GM12878 (cell line): ENCODE measurements around the gene TH. TPM values are rescaled to one million over a fixed set of nuclear protein-coding genes. Genes with fewer than 3 reads are reported as not detected.

Source experiments
- ATAC-seq: fragments of 200-7000 bp; cut with Tn5 transposase; 3 replicates; pipeline ENCODE4 v1.9.1; 2020; ENCODE audit warnings: mild to moderate bottlenecking, moderate library complexity
- BruUV-seq: library from RNA; stranded (reverse); fragments of 400-500 nt; replicated peaks from 2 replicates; lab custom pipeline; 2021; lab: Mats Ljungman, UMichigan
- CTCF ChIA-PET: fragments of 300-600 bp; sonication (Branson Sonifier 250); formaldehyde crosslinking; extraction: SDS; loops from one replicate; lab custom pipeline; 2021; ENCODE audit warnings: inconsistent platforms; lab: Yijun Ruan, JAX
- POLR2A ChIA-PET: fragments of 350-600 bp; formaldehyde crosslinking; extraction: SDS; loops from one replicate; lab custom pipeline; 2021; ENCODE audit warnings: inconsistent platforms; lab: Charles Lee
- RAD21 ChIA-PET: fragments of 300-600 bp; sonication (Branson Sonifier 250); formaldehyde crosslinking; loops from one replicate; lab custom pipeline; 2023; ENCODE audit warnings: antibody characterized with exemption; ENCODE audit not compliant: unreplicated experiment; lab: Charles Lee
- SMC1A ChIA-PET: fragments of 300-600 bp; sonication (Branson Sonifier 250); formaldehyde crosslinking; loops from one replicate; lab custom pipeline; 2023; ENCODE audit not compliant: unreplicated experiment, uncharacterized antibody; lab: Charles Lee
- DNase-seq: peaks from one replicate; pipeline ENCODE4 v3.0.0-alpha.2; 2011; ENCODE audit warnings: low read depth, low spot score
- FAIRE-seq: peaks from 3 replicates; lab custom pipeline; 2011; peaks lifted over from hg19 to GRCh38; lab: Jason Lieb, UNC
- H2AFZ ChIP-seq: 2 replicates; pipeline ENCODE4 v1.6.0; 2011; ENCODE audit warnings: low read depth, low read length, control low read depth; ENCODE audit not compliant: control insufficient read depth
- H3K27ac ChIP-seq: 2 replicates; pipeline ENCODE4 v1.5.1; 2011; ENCODE audit warnings: control low read depth; ENCODE audit not compliant: control insufficient read depth, insufficient read depth
- H3K27me3 ChIP-seq, 2 experiments: replicated peaks in 1 of 2; 2 replicates each; pipeline versions ENCODE4 v1.6.0 to v1.6.1; 2011; ENCODE audit warnings: low read length in 1 of 2; ENCODE audit not compliant: control insufficient read depth in 2 of 2, insufficient read depth in 2 of 2
- H3K36me3 ChIP-seq, 2 experiments: 2 replicates each; pipeline ENCODE4 v1.5.1; 2011; ENCODE audit warnings: low read length in 1 of 2; ENCODE audit not compliant: control insufficient read depth in 2 of 2, insufficient read depth in 2 of 2
- H3K4me1 ChIP-seq: 2 replicates; pipeline ENCODE4 v1.6.1; 2011; ENCODE audit warnings: mild to moderate bottlenecking, low read length, moderate library complexity, mixed read lengths; ENCODE audit not compliant: control insufficient read depth, insufficient read depth
- H3K4me2 ChIP-seq: 2 replicates; pipeline ENCODE4 v1.6.0; 2011; ENCODE audit warnings: control low read depth; ENCODE audit not compliant: control insufficient read depth, insufficient read depth
- H3K4me3 ChIP-seq: fragments of 200-600 bp; sonication (generic); 2 replicates; pipeline ENCODE4 v1.5.1; 2016
- H3K79me2 ChIP-seq: 2 replicates; pipeline ENCODE4 v1.6.0; 2011; ENCODE audit warnings: low read length; ENCODE audit not compliant: control insufficient read depth, insufficient read depth
- H3K9ac ChIP-seq: 2 replicates; pipeline ENCODE4 v1.8.0; 2011; ENCODE audit warnings: low read length, control low read depth, mixed read lengths; ENCODE audit not compliant: control insufficient read depth, insufficient read depth
- H3K9me3 ChIP-seq: replicated peaks from 3 replicates; pipeline ENCODE4 v1.5.1; 2011; ENCODE audit warnings: mild to moderate bottlenecking, low read length; ENCODE audit not compliant: control insufficient read depth, insufficient read depth
- H4K20me1 ChIP-seq: 2 replicates; pipeline ENCODE4 v1.6.0; 2011; ENCODE audit not compliant: control insufficient read depth, insufficient read depth
- CEBPB ChIP-seq, 2 experiments: fragments of 150-350 bp in 1 of 2; IDR thresholded peaks; 2 replicates each; pipeline ENCODE4 v1.6.1; 2012 to 2014; ENCODE audit warnings: low read depth in 2 of 2, low read length in 2 of 2, borderline replicate concordance in 1 of 2, inconsistent platforms in 1 of 2
- IKZF2 ChIP-seq, 2 experiments: fragments of 450-650 bp; IDR thresholded peaks; 2 replicates each; pipeline ENCODE4 v1.6.1; 2017; ENCODE audit warnings: mild to moderate bottlenecking in 2 of 2, moderate library complexity in 2 of 2
- MEF2A ChIP-seq: IDR thresholded peaks from 2 replicates; pipeline ENCODE4 v1.6.1; 2011; ENCODE audit warnings: low read depth, mild to moderate bottlenecking, low read length, moderate library complexity; ENCODE audit not compliant: insufficient read depth
- NFYA ChIP-seq: IDR thresholded peaks from 2 replicates; pipeline ENCODE4 v1.6.1; 2011; ENCODE audit warnings: low read depth, mild to moderate bottlenecking, low read length, improper control_type of control experiment, borderline replicate concordance
- WGBS: methylation state at CpG from one replicate; pipeline ENCODE4 v1.1.6; 2016; ENCODE audit warnings: low lambda C conversion rate; ENCODE audit not compliant: insufficient replicate concordance, insufficient coverage; ENCODE audit errors: missing lambda C conversion rate; 5-methylcytosine and 5-hydroxymethylcytosine counted together
- in situ Hi-C: fragments of 300-500 bp; cut with MboI; formaldehyde crosslinking; loops from 9 replicates; pipeline ENCODE4 v1.14.3; 2018; ENCODE audit warnings: mixed read lengths
- intact Hi-C: fragments of 100-400 bp; cut with micrococcal nuclease; formaldehyde crosslinking; loops from one replicate; pipeline ENCODE4 v1.14.2; 2022; ENCODE audit not compliant: unreplicated experiment
- polyA plus RNA-seq, 11 experiments: library from polyadenylated mRNA; depleted of rRNA in 4 of 11; unstranded in 6 of 11; stranded (reverse) in 5 of 11; fragments of >200 nt; fragmentation: Nextera tagmentation in 4 of 11; fragmentation: Illumina TruSeq in 1 of 11; extraction: Ambion mirVana in 4 of 11; extraction: Trizol in 1 of 11; gene quantifications; 1 replicate in 1 of 11; 2 replicates in 10 of 11; pipeline versions ENCODE4 v1.2.1 to v1.2.3, GENCODE V29; 2011 to 2016; ENCODE audit warnings: inconsistent platforms in 2 of 11, missing spikeins in 2 of 11, low read depth in 1 of 11
- total RNA-seq, 4 experiments: library from RNA; depleted of rRNA in 3 of 4; stranded (reverse); fragments of >200 nt in 3 of 4; fragmentation: Illumina TruSeq in 1 of 4; extraction: Trizol in 1 of 4; gene quantifications; 2 replicates each; pipeline versions ENCODE4 v1.2.1 to v1.2.3, GENCODE V29; 2013 to 2021
- TF ChIP-seq, protein P1 (sequence below): IDR thresholded peaks from 2 replicates; pipeline ENCODE4 v1.6.1; 2012; ENCODE audit warnings: mild to moderate bottlenecking, low read depth, low read length
- TF ChIP-seq, protein P2 (sequence below): IDR thresholded peaks from 2 replicates; pipeline ENCODE4 v1.6.1; 2011; ENCODE audit warnings: low read depth, mild to moderate bottlenecking, low read length, moderate library complexity, borderline replicate concordance; ENCODE audit errors: extremely low read depth

TH gene
- total and polyA plus RNA-seq, 10 of the 15 experiments (the other 5 are each of a cell fraction or from before 2014, with no cell fraction given): not detected

DNA sequence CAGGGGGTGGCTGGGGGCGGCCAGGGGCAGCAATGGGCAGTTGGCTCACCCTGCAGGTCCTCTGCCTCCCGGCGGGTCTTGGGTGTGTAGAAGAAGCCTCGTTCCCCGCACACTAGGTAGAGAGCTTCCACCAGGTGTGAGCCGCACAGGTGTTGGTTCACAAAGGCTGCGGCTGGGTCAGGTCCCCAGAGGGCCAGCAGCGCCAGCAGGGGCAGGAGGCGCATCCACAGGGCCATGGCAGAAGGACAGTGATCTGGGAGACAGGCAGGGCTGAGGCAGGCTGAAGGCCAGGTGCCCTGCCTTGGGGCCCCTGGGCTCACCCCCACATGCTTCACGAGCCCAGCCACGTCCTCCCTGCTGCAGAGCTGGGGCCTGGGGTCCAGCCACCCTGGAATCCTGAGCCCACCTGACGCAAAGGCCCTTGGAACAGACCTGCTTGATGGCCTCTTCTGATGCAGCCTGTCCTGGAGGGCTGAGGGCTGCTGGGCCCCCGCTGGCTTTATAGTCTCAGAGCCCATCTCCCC lies 10.8 kb downstream of the TH start, which contains the start of gene INS (continued):
- TF ChIP-seq, protein P1, sequence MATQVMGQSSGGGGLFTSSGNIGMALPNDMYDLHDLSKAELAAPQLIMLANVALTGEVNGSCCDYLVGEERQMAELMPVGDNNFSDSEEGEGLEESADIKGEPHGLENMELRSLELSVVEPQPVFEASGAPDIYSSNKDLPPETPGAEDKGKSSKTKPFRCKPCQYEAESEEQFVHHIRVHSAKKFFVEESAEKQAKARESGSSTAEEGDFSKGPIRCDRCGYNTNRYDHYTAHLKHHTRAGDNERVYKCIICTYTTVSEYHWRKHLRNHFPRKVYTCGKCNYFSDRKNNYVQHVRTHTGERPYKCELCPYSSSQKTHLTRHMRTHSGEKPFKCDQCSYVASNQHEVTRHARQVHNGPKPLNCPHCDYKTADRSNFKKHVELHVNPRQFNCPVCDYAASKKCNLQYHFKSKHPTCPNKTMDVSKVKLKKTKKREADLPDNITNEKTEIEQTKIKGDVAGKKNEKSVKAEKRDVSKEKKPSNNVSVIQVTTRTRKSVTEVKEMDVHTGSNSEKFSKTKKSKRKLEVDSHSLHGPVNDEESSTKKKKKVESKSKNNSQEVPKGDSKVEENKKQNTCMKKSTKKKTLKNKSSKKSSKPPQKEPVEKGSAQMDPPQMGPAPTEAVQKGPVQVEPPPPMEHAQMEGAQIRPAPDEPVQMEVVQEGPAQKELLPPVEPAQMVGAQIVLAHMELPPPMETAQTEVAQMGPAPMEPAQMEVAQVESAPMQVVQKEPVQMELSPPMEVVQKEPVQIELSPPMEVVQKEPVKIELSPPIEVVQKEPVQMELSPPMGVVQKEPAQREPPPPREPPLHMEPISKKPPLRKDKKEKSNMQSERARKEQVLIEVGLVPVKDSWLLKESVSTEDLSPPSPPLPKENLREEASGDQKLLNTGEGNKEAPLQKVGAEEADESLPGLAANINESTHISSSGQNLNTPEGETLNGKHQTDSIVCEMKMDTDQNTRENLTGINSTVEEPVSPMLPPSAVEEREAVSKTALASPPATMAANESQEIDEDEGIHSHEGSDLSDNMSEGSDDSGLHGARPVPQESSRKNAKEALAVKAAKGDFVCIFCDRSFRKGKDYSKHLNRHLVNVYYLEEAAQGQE: no peak
- TF ChIP-seq MEF2A (no peak), CEBPB (IDR thresholded peaks at IDR 0.05; ENCODE audit: borderline replicate concordance in 1 of 2, low read depth in 2 of 2, low read length in 2 of 2) (no peak)

DNA sequence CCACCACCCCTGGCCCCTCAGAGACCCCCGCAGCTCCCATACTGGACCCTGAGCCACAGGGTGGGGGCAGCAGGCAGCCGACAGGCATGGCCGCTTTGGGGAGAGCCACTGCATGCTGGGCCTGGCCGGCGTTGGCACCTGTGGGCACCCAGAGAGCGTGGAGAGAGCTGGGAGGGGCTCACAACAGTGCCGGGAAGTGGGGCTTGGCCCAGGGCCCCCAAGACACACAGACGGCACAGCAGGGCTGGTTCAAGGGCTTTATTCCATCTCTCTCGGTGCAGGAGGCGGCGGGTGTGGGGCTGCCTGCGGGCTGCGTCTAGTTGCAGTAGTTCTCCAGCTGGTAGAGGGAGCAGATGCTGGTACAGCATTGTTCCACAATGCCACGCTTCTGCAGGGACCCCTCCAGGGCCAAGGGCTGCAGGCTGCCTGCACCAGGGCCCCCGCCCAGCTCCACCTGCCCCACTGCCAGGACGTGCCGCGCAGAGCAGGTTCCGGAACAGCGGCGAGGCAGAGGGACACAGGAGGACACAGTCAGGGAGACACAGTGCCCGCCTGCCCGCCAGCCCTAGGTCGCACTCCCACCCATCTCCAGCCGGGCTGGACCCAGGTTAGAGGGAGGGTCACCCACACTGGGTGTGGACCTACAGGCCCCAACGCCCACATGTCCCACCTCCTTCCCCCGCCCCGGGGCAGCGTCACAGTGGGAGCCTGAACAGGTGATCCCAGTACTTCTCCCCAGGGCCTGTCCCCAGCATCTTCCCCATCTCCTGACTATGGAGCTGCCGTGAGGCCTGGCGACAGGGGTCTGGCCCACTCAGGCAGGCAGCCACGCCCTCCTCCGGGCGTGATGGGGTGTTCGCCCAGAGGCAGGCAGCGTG lies 11.8 kb downstream of the TH start:
- Histone ChIP-seq H2AFZ (no peak overlapping the region), H3K36me3 (no peaks in the 10 kb centered on the region), H3K27me3 (no peaks in the 10 kb centered on the region), H3K4me2 (no peak overlapping the region), H3K4me3 (no peak overlapping the region), H4K20me1 (no peaks in the 10 kb centered on the region), H3K9ac (no peak overlapping the region), H3K27ac (no peak overlapping the region), H3K9me3 (no peaks in the 10 kb centered on the region), H3K4me1 (no peaks in the 10 kb centered on the region), H3K79me2 (no peaks in the 10 kb centered on the region)
- in situ Hi-C loops: no loop called here
- CTCF ChIA-PET: interaction anchor here (0.9 to 1.3 kb wide), 3 partner anchors 9 to 335 kb away, joined by 3 read pairs; no protein-coding TSS in a partner anchor
- intact Hi-C loops: no loop called here
- no TSS peak for BruUV-seq
- no peak for ATAC-seq
- no peak for FAIRE-seq
- SMC1A ChIA-PET: no interaction called here
- RAD21 ChIA-PET: no interaction called here
- no peak for TF ChIP-seq NFYA
- no peak for TF ChIP-seq IKZF2 (IDR thresholded peaks at IDR 0.05)
- TF ChIP-seq, protein P2, sequence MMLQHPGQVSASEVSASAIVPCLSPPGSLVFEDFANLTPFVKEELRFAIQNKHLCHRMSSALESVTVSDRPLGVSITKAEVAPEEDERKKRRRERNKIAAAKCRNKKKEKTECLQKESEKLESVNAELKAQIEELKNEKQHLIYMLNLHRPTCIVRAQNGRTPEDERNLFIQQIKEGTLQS: no peak
- DNase-seq: no peak
- WGBS: 37% methylated on average over 36 of the region's 36 CpGs
- POLR2A ChIA-PET: no interaction called here
